PFSK-1 (cell line): Measurements from ENCODE around the gene RPS15.

Source experiments
- POLR2AphosphoS5 ChIP-seq: IDR thresholded peaks from 2 replicates; pipeline ENCODE4 v1.6.1; 2012; ENCODE audit warnings: low read depth, mild to moderate bottlenecking, control low read depth, low read length, moderate library complexity
- SIN3A ChIP-seq: IDR thresholded peaks from 2 replicates; pipeline ENCODE4 v1.6.1; 2012; ENCODE audit warnings: mild to moderate bottlenecking, low read length, moderate library complexity, borderline replicate concordance; ENCODE audit not compliant: insufficient read depth
- TAF1 ChIP-seq: IDR thresholded peaks from 2 replicates; pipeline ENCODE4 v1.6.1; 2012; ENCODE audit warnings: low read length, control low read depth, borderline replicate concordance; ENCODE audit not compliant: insufficient read depth

DNA sequence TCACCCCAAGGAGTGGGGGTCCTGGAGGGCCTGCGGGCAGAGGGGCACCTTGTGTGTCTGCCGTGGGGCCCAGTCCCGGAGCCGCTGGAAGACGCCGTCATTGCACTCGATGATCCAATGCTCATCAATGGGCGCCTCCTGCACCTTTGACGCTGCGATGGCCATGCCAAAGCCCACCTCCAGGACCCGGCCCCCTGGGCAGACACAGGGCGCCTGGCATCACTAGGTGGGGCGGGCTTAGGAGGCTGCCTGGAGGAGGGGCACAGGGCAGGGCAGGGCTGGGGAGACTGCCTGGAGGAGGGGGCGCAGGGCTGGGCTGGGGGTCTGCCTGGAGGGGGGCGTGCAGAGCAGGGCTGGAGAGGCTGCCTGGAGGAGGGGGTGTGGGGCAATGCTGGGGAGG lies 38.5 kb upstream of the RPS15 start:
- TF ChIP-seq POLR2AphosphoS5 (no peak), TAF1 (no peak), SIN3A (no peak)
